GM12874 (cell line): ENCODE results near the gene AKAP8L.

Source experiments
- TF ChIP-seq, protein P1 (sequence below): IDR thresholded peaks from 2 replicates; pipeline ENCODE4 v1.5.1; 2011; ENCODE audit warnings: low read depth, mild to moderate bottlenecking, control low read depth, low read length, moderate library complexity; ENCODE audit not compliant: insufficient read depth

Gene AKAP8L, protein sequence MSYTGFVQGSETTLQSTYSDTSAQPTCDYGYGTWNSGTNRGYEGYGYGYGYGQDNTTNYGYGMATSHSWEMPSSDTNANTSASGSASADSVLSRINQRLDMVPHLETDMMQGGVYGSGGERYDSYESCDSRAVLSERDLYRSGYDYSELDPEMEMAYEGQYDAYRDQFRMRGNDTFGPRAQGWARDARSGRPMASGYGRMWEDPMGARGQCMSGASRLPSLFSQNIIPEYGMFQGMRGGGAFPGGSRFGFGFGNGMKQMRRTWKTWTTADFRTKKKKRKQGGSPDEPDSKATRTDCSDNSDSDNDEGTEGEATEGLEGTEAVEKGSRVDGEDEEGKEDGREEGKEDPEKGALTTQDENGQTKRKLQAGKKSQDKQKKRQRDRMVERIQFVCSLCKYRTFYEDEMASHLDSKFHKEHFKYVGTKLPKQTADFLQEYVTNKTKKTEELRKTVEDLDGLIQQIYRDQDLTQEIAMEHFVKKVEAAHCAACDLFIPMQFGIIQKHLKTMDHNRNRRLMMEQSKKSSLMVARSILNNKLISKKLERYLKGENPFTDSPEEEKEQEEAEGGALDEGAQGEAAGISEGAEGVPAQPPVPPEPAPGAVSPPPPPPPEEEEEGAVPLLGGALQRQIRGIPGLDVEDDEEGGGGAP

DNA sequence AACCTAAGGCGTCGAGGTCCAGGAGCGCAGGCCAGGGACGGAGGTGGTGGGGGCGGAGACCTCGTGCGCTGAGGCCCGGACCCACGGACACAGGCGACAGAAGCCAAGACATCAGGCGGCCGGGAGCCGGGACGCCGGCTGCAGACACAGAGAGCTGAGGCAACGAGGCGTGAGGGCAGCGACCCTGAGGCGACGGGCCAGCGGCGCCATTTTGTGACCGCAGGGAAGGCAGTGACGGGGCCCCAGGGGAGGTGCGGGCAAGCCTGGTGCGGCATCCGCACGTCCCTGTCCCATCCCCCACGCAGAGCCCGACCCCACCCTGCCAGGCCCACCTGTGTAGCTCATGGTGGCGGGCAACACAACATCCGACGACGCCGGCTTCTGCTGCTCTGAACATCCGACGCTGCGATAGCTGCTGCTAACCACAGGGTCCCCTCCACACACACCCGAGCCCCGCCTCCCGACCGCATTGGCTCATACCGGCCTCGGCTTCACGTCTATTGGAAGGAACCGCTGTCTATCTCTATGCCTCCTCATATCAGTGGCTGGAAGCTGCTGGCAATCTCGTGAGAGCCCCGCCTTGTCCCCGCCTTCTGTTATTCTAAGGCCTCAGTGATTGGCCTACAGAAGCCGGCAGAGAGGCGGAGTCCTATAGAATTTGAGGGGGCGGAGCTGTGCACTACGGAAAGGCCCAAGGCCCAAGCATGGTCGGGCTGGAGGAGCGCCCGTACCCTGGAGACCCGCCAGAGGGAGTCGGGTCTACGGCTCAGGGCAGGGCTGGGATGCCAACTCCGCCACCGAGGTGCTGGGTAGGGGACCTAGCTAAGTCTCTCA lies at the start of gene AKAP8L:
Gene AKAP8L (minus strand): TSS at position 410 of the 834 bp plus-strand sequence. CDS start 65 bp downstream, at position 345.
- TF ChIP-seq, protein P1, sequence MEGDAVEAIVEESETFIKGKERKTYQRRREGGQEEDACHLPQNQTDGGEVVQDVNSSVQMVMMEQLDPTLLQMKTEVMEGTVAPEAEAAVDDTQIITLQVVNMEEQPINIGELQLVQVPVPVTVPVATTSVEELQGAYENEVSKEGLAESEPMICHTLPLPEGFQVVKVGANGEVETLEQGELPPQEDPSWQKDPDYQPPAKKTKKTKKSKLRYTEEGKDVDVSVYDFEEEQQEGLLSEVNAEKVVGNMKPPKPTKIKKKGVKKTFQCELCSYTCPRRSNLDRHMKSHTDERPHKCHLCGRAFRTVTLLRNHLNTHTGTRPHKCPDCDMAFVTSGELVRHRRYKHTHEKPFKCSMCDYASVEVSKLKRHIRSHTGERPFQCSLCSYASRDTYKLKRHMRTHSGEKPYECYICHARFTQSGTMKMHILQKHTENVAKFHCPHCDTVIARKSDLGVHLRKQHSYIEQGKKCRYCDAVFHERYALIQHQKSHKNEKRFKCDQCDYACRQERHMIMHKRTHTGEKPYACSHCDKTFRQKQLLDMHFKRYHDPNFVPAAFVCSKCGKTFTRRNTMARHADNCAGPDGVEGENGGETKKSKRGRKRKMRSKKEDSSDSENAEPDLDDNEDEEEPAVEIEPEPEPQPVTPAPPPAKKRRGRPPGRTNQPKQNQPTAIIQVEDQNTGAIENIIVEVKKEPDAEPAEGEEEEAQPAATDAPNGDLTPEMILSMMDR = peak; percentile 82

DNA sequence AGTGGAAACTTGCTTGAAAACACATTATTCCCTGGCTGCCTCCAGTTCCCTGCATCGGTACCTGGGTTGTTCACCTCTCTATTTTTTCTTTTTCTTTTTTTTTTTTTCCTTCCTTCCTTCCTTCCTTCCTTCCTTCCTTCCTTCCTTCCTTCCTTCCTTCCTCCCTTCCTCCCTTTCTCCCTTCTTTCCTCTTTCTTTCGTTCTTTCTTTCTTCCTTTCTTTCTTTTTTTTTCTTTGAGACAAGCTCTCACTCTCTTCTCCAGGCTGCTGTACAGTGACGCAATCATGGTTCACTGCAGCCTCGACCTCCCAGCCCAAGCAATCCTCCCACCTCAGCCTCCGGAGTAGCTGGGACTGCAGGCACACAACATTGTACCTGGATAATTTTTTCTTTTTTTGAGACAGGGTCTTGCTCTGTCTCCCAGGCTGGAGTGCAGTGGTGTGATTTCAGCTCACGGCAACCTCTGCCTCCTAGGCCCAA lies 49.0 kb upstream of the AKAP8L start:
- TF ChIP-seq, protein P1 = no peak

DNA sequence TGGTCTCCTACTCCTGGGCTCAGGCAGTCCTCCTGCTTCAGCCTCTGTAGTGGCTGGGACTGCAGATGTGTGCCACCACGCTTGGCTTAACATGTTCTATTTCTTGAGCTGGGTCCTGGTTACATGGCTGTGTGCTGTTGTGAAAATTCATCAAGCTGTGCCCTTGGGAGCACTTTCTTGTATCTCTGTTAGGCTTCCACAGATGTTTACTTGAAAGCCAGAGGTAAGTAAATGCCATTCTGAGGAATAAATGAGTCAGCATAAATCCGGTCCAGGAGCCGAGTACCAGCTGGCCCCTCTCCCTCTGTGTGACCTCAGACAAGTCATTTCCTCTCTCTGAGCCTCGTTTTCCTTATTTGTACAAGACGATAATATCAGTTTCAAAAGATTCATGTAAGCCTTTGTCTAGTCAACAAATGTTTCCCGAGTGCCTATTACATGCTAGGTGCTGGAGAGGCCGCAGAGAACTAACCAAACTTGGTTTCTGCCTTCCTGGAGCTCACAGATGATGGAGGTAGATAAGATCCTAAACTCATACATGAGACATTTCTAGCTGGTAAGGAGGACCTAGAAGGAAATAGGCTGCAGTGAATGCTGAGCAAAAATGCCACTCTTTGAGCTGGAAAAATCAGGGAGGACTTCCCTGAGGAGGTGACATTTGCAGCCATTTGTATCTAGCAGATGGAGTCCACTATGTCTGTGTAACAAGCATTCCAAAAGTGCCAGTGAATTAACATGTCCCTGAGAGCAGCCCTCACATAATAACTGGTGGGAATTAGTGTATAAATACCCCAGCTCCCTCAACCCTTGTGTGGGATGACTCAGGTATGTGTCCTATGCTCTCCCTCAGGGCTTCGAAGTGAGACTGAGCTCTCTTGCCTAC lies 48.3 kb upstream of the AKAP8L start:
- TF ChIP-seq, protein P1 = no peak

DNA sequence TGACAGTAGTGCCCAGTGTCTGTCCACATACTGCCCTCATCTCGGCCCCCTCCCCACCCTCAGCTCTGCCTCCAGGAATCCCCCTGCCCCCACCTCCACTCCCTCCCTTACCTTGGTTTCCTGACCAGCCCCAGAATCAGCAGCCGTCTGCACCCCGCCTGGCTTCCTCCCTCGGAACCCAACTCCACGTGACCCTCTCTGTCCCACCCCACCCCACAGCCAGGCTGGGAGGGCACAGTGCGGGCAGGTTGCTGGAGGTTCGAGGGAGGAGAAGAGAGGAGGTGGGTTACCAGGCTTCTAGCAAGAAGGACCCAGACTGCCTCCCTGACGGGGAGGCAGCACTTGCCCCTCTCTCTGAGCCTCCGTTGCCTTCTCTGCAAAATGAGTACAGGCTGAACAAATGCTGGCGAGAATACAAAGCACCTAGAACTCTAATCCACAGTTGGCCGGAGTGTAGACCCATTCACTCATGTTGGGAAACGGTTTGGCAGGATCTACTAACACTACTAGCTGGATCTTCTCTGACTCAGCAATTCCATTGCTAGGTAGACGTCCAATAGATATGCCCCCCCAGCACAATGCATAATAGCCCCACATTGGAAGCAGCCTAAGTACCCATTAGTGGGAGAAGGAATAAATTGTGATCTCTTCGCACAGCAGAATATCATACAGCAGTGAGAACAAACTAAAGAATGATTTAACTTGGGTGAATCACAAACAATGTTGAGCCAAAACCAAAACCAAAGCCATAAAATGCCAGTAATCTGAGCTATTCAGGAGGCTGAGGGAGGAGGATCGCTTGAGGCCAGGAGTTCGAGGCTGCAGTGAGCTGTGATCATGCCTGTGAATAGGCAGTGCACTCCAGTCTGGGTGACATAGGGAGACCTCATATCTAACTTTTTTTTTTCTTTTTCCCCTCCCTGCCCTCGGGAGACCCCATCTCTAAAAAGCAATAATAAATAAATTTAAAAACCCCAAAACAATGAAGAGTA lies 45.9 kb upstream of the AKAP8L start, which contains the start of gene RASAL3:
Gene RASAL3 (minus strand): TSS at position 151 of the 992 bp plus-strand sequence. CDS start 186 bp downstream, outside the sequence.
- TF ChIP-seq, protein P1 = no peak

DNA sequence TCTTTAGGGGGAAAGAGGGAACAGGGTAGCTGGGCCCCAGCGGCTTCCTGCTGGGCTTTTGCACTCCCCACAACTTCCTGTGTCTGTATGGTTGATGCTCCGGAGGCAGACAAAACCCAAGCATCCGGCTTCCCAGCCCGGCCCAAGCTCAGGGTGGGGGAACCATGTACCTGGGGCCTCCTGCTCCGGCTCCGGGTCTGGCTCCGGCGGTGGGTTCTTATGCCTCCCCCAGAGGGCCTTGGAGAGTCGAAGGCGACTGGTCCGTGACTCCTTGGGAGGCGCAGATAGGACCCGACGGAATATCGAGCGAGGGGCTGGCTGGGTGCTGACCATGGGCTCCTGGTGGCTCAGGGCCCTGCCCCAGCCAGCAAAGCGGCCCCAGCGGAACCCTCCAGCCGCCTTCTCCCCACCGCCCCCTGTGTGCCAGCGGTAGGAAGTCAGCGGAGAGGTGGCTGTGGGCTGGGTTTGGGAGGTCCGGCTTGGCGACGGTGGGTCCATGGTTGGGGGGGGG lies 45.1 kb upstream of the AKAP8L start:
- TF ChIP-seq, protein P1 = 0 out of 2 replicates have a peak, but pooled peaks have one; percentile 28

DNA sequence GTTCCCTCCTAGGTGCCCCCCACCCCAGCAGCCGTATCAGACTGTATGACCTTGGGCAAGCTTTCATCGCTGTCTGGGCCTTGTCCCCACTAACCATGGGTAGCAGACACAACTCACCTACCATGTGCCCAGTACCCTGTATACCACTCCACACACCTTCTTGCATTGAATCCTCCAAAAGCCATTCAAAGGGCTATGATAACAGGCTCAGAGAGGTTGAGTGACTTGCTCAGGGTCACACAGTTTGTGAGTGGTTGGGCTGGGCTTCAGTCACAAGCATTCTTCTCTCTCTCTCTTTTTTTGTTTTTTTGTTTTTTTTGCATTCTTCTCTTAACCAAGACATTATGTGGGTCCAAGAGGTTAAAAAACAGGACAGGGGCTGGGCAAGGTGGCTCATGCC lies 42.9 kb upstream of the AKAP8L start:
- TF ChIP-seq, protein P1 = no peak
